OCI-LY3 (cell line): ENCODE results near the gene HMCN1.

ENCODE experiments used
- CTCF ChIP-seq: fragments of 200-600, 300-600 bp; sonication (generic); IDR thresholded peaks from 2 replicates; pipeline ENCODE4 v1.5.1; 2014; ENCODE audit warnings: antibody characterized with exemption, low read length, low read depth
- EZH2phosphoT487 ChIP-seq: fragments of 200-600 bp; shearing (Covaris generic); IDR thresholded peaks from 2 replicates; pipeline ENCODE4 v1.6.1; 2018; ENCODE audit warnings: antibody characterized with exemption, mixed run types, low read depth

- TF ChIP-seq CTCF (no peak), EZH2phosphoT487 (no peak)
Observed at GRCh38 chr1:186235696-186236095, 501.5 kb downstream of the HMCN1 start.
